NT2/D1 (cell line): ENCODE data around the gene GALNT7.
"Not testable (repeated sequence)": the region's sequence is repeated elsewhere in the genome, so short reads cannot be mapped to it uniquely, and the experiment has no call there.

Source experiments
- DNase-seq: peaks from one replicate; pipeline ENCODE4 v3.0.0-alpha.2; 2011; ENCODE audit warnings: low read depth, low spot score
- H3K27me3 ChIP-seq: 2 replicates; pipeline ENCODE4 v1.6.0; 2011; ENCODE audit warnings: mild to moderate bottlenecking; ENCODE audit not compliant: insufficient read length, insufficient read depth
- H3K36me3 ChIP-seq: 2 replicates; pipeline ENCODE4 v1.6.1; 2011; ENCODE audit warnings: mild to moderate bottlenecking, low read length, mixed read lengths; ENCODE audit not compliant: insufficient read depth, insufficient read length
- H3K4me1 ChIP-seq: 2 replicates; pipeline ENCODE4 v1.5.1; 2011; ENCODE audit not compliant: insufficient read depth, insufficient read length
- H3K4me3 ChIP-seq: 2 replicates; pipeline ENCODE4 v1.5.1; 2011; ENCODE audit warnings: low read depth; ENCODE audit not compliant: insufficient read length
- H3K9ac ChIP-seq: 2 replicates; pipeline ENCODE4 v1.6.0; 2011; ENCODE audit warnings: low read depth; ENCODE audit not compliant: insufficient read length
- H3K9me3 ChIP-seq: 2 replicates; pipeline ENCODE4 v1.5.1; 2011; ENCODE audit warnings: mild to moderate bottlenecking, low read length; ENCODE audit not compliant: insufficient read depth
- SUZ12 ChIP-seq: IDR thresholded peaks from 2 replicates; pipeline ENCODE4 v1.6.1; 2011; ENCODE audit not compliant: insufficient read length, insufficient read depth; ENCODE audit errors: extremely low read depth
- YY1 ChIP-seq: IDR thresholded peaks from 2 replicates; pipeline ENCODE4 v1.6.1; 2011; ENCODE audit not compliant: insufficient read length, insufficient read depth
- ZNF274 ChIP-seq: IDR thresholded peaks from 2 replicates; pipeline ENCODE4 v1.6.1; 2011; ENCODE audit warnings: mild to moderate bottlenecking, low read depth, low read length

The GALNT7 gene

GRCh38 chr4:173168396-173169177 is at the start of gene GALNT7:
Gene GALNT7 (plus strand): TSS chr4:173168811. CDS start chr4:173168836, 25 bp downstream.
- DNase-seq = peak; percentile 74
- peak within 1 kb of the TSS; percentile 92 for H3K9ac ChIP-seq
- no peaks in the 10 kb centered on the region for H3K27me3 ChIP-seq
- H3K9me3 ChIP-seq = no peaks in the 10 kb centered on the region
- TF ChIP-seq YY1 (no peak), ZNF274 (no peak), SUZ12 (no peak)
- H3K4me3 ChIP-seq = peak within 1 kb of the TSS; percentile 68
- peaks cover 2% of the 10 kb centered on the region for H3K4me1 ChIP-seq
- peaks cover 18% of the 10 kb centered on the region for H3K36me3 ChIP-seq

- H3K36me3 ChIP-seq, H3K4me1 ChIP-seq, DNase-seq, H3K9me3 ChIP-seq, H3K9ac ChIP-seq, H3K27me3 ChIP-seq, H3K4me3 ChIP-seq: not testable (repeated sequence)
Measured at GRCh38 chr4:173118819-173119218, 49.8 kb upstream of the GALNT7 start.

- Histone ChIP-seq H3K4me3 (no peak overlapping the region), H3K27me3 (no peaks in the 10 kb centered on the region), H3K4me1 (no peaks in the 10 kb centered on the region), H3K9me3 (no peaks in the 10 kb centered on the region), H3K9ac (no peak overlapping the region), H3K36me3 (no peaks in the 10 kb centered on the region)
- DNase-seq = no peak
- no peak for TF ChIP-seq SUZ12
- no peak for TF ChIP-seq YY1
- TF ChIP-seq ZNF274 = no peak
Measured at GRCh38 chr4:173119818-173120217, 48.8 kb upstream of the GALNT7 start.

- Histone ChIP-seq H3K27me3 (no peaks in the 10 kb centered on the region), H3K4me3 (no peak overlapping the region), H3K4me1 (no peaks in the 10 kb centered on the region), H3K36me3 (no peaks in the 10 kb centered on the region), H3K9me3 (no peaks in the 10 kb centered on the region), H3K9ac (no peak overlapping the region)
- TF ChIP-seq YY1 = no peak
- no peak for TF ChIP-seq SUZ12
- no peak for TF ChIP-seq ZNF274
- DNase-seq = no peak
Measured at GRCh38 chr4:173121076-173121561, 47.5 kb upstream of the GALNT7 start.

- Histone ChIP-seq H3K4me3 (no peak overlapping the region), H3K9ac (no peak overlapping the region), H3K4me1 (no peaks in the 10 kb centered on the region), H3K9me3 (no peaks in the 10 kb centered on the region), H3K27me3 (no peaks in the 10 kb centered on the region), H3K36me3 (no peaks in the 10 kb centered on the region)
- TF ChIP-seq ZNF274 (no peak), SUZ12 (no peak), YY1 (no peak)
- no peak for DNase-seq
Measured at GRCh38 chr4:173124209-173124865, 44.3 kb upstream of the GALNT7 start.

GRCh38 chr4:173125216-173125812 is 43.3 kb upstream of the GALNT7 start:
- Histone ChIP-seq H3K27me3 (no peaks in the 10 kb centered on the region), H3K36me3 (no peaks in the 10 kb centered on the region), H3K9me3 (no peaks in the 10 kb centered on the region), H3K4me1 (no peaks in the 10 kb centered on the region), H3K9ac (no peak overlapping the region), H3K4me3 (no peak overlapping the region)
- TF ChIP-seq YY1 = no peak
- TF ChIP-seq SUZ12 = no peak
- no peak for TF ChIP-seq ZNF274
- no peak for DNase-seq
